ENCODE results near the gene FOXE1. TPM values are rescaled to one million over a fixed set of nuclear protein-coding genes. Genes with fewer than 3 reads are reported as not detected.

The FOXE1 gene
- 3.4 to 4.2 TPM (median 3.8 TPM) in 5 replicates for total RNA-seq (2022; extraction: Qiagen RNA extraction; ENCODE audit: low read depth)

DNA sequence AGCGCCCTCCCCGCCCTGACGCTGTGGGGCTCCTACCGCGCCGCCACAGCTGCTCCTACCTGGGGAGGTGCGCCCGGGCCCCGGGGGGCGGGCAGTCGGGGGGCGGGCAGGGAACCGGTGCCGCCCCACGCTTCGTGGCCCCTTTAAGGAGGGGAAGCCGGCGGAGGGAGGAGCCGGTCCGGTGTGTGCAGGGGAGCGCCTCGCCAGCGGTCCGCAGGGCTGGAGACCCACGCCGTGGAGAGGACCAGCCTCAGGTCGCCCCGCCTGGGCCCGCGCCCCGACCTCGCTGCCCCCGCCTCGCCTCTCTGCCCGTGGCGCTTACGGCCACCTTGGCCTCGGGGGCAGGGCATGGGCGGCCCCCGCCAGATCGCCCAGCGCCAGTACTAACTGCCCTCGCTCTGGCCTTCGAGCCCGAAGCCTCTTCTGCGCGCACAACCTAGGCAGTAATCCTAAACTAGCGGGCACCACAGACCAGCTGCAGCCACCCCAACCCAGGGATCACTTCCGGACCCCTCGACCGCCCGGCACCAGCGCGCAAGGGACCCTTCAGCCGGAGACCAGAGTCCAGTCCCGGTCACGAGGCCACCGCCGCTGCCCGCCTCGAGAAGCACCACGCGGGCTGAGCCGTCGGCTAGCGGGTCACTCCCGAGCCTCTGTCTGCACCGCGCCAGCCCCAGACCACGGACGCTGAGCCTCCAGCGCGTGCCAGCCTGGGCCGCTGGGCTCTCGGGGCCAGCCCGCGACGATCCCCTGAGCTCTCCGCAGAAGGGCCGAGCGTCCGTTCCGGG is at the start of gene FOXE1:
Gene FOXE1 (plus strand): TSS at position 171 of the 788 bp plus-strand sequence. CDS start 689 bp downstream, outside the sequence.

Other genes starting within 250 kb of the FOXE1 start
- 10.0 to 13.0 TPM (median 10.9 TPM) in 5 replicates for gene TSTD2, start 219.9 kb upstream of the FOXE1 start, total RNA-seq (2022; extraction: Qiagen RNA extraction; ENCODE audit: low read depth)
- 25.6 to 29.4 TPM (median 29.0 TPM) in 5 replicates for gene NCBP1, start 219.4 kb upstream of the FOXE1 start, total RNA-seq (2022; extraction: Qiagen RNA extraction; ENCODE audit: low read depth)
- 12.1 to 15.3 TPM (median 13.3 TPM) in 5 replicates for gene XPA, start 155.9 kb upstream of the FOXE1 start, total RNA-seq (2022; extraction: Qiagen RNA extraction; ENCODE audit: low read depth)
- gene TRMO, start 69.3 kb downstream of the FOXE1 start, total RNA-seq (2022; extraction: Qiagen RNA extraction; ENCODE audit: low read depth), result 11.1 to 16.1 TPM (median 13.1 TPM) in 5 replicates
- not detected in 5 replicates for gene HEMGN, start 84.9 kb downstream of the FOXE1 start, total RNA-seq (2022; extraction: Qiagen RNA extraction; ENCODE audit: low read depth)
- gene ANP32B, start 130.1 kb downstream of the FOXE1 start, total RNA-seq (2022; extraction: Qiagen RNA extraction; ENCODE audit: low read depth), result 280 to 342 TPM (median 313 TPM) in 5 replicates
- 59.9 to 74.8 TPM (median 73.3 TPM) in 5 replicates for gene NANS, start 203.5 kb downstream of the FOXE1 start, total RNA-seq (2022; extraction: Qiagen RNA extraction; ENCODE audit: low read depth)

All from A549 treated with CpdA at 1 μM for 4 hours (cell line).